NCI-H345 treated with DMSO at 0.1 percent for 48 hours (cell line): ENCODE measurements around the gene TADA2A.
A peak's percentile ranks its signal among the peaks of the same experiment; 100 is the strongest.

ENCODE experiments used
- DNase-seq: peaks from one replicate; lab custom pipeline; 2025; ENCODE audit not compliant: unreplicated experiment; lab: John Stamatoyannopoulos, UW

Gene TADA2A

GRCh38 chr17:37521821-37522220 is 115.1 kb downstream of the TADA2A start:
- no peak for DNase-seq

DNA sequence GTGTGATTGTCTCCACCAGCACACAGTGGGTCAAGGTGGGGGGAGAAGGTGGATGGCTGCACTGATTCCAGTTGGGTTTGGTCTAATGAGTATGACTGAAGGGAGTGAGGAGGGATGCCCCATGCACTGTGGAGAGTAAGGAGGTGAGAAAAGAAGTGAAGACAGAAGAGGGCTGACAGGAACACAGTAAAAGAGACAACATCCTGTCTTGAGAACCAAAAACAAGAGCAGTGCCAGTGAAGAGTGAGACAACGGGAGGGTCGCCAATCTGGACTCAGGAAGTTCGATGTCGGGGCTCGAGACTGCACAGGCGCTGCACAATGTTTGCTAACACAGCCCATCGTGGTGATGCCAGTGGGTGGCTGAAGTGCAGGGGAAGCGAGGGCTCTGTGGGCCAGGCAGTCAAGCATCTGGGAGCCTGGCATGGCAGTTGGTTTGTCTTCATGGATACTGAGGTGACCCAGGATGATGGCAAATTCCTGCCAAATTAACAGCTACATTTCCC is 117.1 kb downstream of the TADA2A start:
- no peak for DNase-seq

- DNase-seq, result peak; percentile 21
Measured at GRCh38 chr17:37527249-37527851, 120.7 kb downstream of the TADA2A start.
